NCI-H510A (cell line): ENCODE measurements around the gene NELL1.

ENCODE experiments used
- DNase-seq: peaks from one replicate; lab custom pipeline; 2025; lab: John Stamatoyannopoulos, UW

The NELL1 gene

GRCh38 chr11:21564833-21565682 lies 895.7 kb downstream of the NELL1 start:
- DNase-seq, result no peak

- DNase-seq, result no peak
Observed at GRCh38 chr11:21566521-21567117, 897.2 kb downstream of the NELL1 start.

- DNase-seq, result no peak
Observed at GRCh38 chr11:21567645-21568290, 898.4 kb downstream of the NELL1 start.

GRCh38 chr11:21572210-21572609 lies 902.8 kb downstream of the NELL1 start:
- DNase-seq, result no peak

GRCh38 chr11:21582791-21583190 lies 913.4 kb downstream of the NELL1 start:
- no peak for DNase-seq

GRCh38 chr11:21588754-21589153 lies 919.4 kb downstream of the NELL1 start:
- no peak for DNase-seq

GRCh38 chr11:21602699-21603098 lies 933.3 kb downstream of the NELL1 start:
- DNase-seq, result no peak

GRCh38 chr11:21603886-21604285 lies 934.5 kb downstream of the NELL1 start:
- DNase-seq, result no peak

- no peak for DNase-seq
Observed at GRCh38 chr11:21604564-21604963, 935.2 kb downstream of the NELL1 start.

- no peak for DNase-seq
Observed at GRCh38 chr11:21612326-21612725, 942.9 kb downstream of the NELL1 start.

- DNase-seq, result no peak
Observed at GRCh38 chr11:21614961-21615360, 945.6 kb downstream of the NELL1 start.

- DNase-seq, result no peak
Observed at GRCh38 chr11:21615955-21616371, 946.6 kb downstream of the NELL1 start.

GRCh38 chr11:21622566-21622965 lies 953.2 kb downstream of the NELL1 start:
- DNase-seq, result no peak

GRCh38 chr11:21622995-21623394 lies 953.6 kb downstream of the NELL1 start:
- no peak for DNase-seq
